NB4 (cell line): ENCODE results near the gene SLC25A46.
"Not testable (repeated sequence)": the region's sequence is repeated elsewhere in the genome, so short reads cannot be mapped to it uniquely, and the experiment has no call there.

Source experiments
- DNase-seq: peaks from one replicate; pipeline ENCODE4 v3.0.0; 2010; ENCODE audit warnings: low read depth
- H3K4me3 ChIP-seq: one replicate; pipeline ENCODE4 v1.5.1; 2011; ENCODE audit warnings: mild to moderate bottlenecking, low read depth, low read length, moderate library complexity
- MYC ChIP-seq: IDR thresholded peaks from 2 replicates; pipeline ENCODE4 v1.6.1; 2011; ENCODE audit warnings: low read depth, low read length
- POLR2A ChIP-seq: IDR thresholded peaks from 2 replicates; pipeline ENCODE4 v1.6.1; 2011; ENCODE audit warnings: mild to moderate bottlenecking; ENCODE audit not compliant: insufficient read length; ENCODE audit errors: extremely low read depth
- TF ChIP-seq, protein P1 (sequence below): IDR thresholded peaks from one replicate; pipeline ENCODE4 v1.5.1; 2012; ENCODE audit warnings: low read depth, low read length
- TF ChIP-seq, protein P2 (sequence below): IDR thresholded peaks from 2 replicates; pipeline ENCODE4 v1.6.1; 2011; ENCODE audit warnings: low read depth, low read length

The SLC25A46 gene

GRCh38 chr5:110770286-110770685 lies 31.5 kb downstream of the SLC25A46 start:
- H3K4me3 ChIP-seq: no peak overlapping the region
- no peak for DNase-seq
- no peak for TF ChIP-seq MYC

DNA sequence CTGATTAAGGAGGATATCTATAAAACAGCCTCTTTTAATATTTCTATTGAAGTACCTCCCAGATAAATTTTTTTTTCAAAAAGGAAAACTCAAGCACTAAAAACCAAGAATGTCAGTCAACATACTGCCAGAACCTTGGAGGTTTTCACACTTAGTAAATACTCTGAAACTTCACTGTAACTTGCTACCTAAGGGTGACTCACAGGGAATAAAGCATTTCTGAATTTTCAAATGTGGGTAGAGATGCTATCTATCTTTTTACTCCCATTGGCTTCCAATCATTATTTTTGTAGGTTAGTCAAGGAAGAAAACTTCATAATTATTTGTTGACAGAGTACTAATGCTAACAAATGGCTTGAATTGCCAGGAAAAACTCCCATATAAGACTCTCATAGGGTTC lies 46.1 kb downstream of the SLC25A46 start:
- H3K4me3 ChIP-seq: no peak overlapping the region
- DNase-seq: no peak
- TF ChIP-seq, protein P1, sequence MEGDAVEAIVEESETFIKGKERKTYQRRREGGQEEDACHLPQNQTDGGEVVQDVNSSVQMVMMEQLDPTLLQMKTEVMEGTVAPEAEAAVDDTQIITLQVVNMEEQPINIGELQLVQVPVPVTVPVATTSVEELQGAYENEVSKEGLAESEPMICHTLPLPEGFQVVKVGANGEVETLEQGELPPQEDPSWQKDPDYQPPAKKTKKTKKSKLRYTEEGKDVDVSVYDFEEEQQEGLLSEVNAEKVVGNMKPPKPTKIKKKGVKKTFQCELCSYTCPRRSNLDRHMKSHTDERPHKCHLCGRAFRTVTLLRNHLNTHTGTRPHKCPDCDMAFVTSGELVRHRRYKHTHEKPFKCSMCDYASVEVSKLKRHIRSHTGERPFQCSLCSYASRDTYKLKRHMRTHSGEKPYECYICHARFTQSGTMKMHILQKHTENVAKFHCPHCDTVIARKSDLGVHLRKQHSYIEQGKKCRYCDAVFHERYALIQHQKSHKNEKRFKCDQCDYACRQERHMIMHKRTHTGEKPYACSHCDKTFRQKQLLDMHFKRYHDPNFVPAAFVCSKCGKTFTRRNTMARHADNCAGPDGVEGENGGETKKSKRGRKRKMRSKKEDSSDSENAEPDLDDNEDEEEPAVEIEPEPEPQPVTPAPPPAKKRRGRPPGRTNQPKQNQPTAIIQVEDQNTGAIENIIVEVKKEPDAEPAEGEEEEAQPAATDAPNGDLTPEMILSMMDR: no peak
- TF ChIP-seq, protein P2, sequence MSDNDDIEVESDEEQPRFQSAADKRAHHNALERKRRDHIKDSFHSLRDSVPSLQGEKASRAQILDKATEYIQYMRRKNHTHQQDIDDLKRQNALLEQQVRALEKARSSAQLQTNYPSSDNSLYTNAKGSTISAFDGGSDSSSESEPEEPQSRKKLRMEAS: no peak
- TF ChIP-seq POLR2A (no peak), MYC (no peak)

GRCh38 chr5:110785356-110785755 lies 46.5 kb downstream of the SLC25A46 start:
- peak; percentile 3 for DNase-seq
- no peak overlapping the region for H3K4me3 ChIP-seq
- TF ChIP-seq, protein P2: no peak
- TF ChIP-seq POLR2A (no peak), MYC (no peak)
- TF ChIP-seq, protein P1: no peak

- not testable (repeated sequence) for H3K4me3 ChIP-seq, DNase-seq
Measured at GRCh38 chr5:110788006-110788405, 49.2 kb downstream of the SLC25A46 start.

- no peak for DNase-seq
- TF ChIP-seq, protein P2: no peak
- TF ChIP-seq POLR2A: no peak
- H3K4me3 ChIP-seq: no peak overlapping the region
Measured at GRCh38 chr5:110790673-110791072, 51.9 kb downstream of the SLC25A46 start.

DNA sequence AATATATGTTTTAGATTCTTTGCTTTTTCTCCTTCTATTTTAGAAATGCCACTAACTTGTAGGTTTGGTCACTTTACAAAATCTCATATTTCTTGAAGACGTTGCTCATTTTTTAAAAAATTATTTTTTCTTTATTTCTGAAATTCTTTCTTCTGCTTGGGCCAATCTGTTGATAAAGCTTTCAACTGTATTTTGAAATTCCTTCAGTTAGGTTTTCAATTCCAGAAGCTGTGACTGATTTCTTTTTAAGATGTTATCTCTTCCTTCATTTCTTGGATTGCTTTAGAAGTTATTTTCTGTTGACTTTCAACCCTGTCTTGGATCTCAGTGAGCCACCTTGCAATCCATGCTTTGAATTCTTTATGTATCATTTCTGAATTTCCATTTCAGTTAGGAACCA lies 64.2 kb downstream of the SLC25A46 start:
- TF ChIP-seq, protein P1: no peak
- no peak for TF ChIP-seq MYC

DNA sequence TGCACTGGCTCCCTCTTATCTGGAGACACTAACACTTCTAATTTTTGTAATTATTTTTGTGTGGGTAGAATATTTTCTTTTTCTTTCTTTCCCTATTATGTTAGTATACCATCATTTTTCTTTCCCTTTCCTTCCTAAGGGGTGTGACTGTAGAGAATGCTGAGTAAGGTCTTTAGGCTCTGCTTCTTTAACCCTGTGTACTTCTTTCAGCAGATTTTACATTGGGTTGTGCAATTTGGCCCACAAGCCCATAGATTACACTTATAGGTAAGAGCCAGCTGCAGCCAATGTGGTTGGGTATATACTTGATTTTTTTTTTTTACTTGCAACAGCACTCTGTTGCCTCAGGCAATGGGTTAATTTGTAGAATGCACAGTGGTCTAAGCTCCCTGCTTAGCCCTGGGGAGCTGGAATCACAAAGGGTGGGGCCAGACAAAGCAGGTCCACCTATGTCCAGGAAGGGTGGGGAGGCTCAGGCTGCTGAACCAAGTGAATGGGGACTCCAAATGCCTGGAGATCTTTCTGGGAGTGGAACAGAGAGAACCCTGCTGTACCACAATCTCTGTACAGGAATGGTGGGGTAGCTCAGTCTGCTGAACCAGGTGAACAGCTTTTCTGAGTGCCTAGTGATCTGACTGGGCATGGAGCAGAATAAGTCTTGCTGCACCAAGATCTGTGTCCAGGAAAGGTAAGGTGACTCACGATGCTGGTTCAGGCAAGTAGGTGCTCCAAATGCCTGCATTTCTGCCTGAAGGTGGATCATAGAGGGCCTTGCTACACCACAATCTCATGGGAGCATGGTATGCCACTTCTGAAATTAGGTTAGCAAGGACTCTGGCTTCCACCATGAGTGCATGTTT lies 64.9 kb downstream of the SLC25A46 start:
- H3K4me3 ChIP-seq: no peak overlapping the region
- TF ChIP-seq, protein P1: no peak
- TF ChIP-seq POLR2A (no peak), MYC (no peak)
- TF ChIP-seq, protein P2: no peak
- DNase-seq: no peak

More for the DNA sequence above, 64.2 kb downstream of the SLC25A46 start:
- no peak for DNase-seq
- H3K4me3 ChIP-seq: no peak overlapping the region
